CD4-positive, alpha-beta T cell treated with Interleukin-10 for 1 hour (primary cell): Measurements from ENCODE around the gene CACNG3.
"Not testable (repeated sequence)": the region's sequence is repeated elsewhere in the genome, so short reads cannot be mapped to it uniquely, and the experiment has no call there.

ENCODE experiments used
- DNase-seq: peaks from one replicate; pipeline ENCODE4 v3.0.0-alpha.2; 2020

CACNG3 gene

GRCh38 chr16:24281466-24281865, 25.3 kb downstream of the CACNG3 start:
- DNase-seq, result no peak

DNA sequence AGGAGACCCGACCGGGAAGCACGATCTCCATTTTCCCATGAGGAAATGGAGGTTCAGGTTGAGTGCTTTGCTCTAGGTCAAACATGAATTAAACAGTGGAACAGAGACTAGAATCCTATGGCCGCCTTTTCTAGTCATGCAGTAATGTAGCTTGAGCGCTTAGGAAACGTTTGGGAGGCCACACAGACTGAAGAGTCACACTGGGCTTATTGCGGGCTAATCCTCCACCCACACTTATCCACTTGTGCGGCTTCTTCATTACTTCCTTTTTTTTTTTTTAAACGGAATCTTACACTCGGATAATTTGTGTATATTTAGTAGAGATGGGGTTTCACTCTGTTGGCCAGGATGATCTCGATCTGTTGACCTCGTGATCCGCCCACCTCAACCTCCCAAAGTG, 26.0 kb downstream of the CACNG3 start:
- DNase-seq, result no peak

GRCh38 chr16:24286741-24287405, 30.7 kb downstream of the CACNG3 start:
- DNase-seq, result no peak

GRCh38 chr16:24288516-24288915, 32.4 kb downstream of the CACNG3 start:
- DNase-seq, result no peak

DNA sequence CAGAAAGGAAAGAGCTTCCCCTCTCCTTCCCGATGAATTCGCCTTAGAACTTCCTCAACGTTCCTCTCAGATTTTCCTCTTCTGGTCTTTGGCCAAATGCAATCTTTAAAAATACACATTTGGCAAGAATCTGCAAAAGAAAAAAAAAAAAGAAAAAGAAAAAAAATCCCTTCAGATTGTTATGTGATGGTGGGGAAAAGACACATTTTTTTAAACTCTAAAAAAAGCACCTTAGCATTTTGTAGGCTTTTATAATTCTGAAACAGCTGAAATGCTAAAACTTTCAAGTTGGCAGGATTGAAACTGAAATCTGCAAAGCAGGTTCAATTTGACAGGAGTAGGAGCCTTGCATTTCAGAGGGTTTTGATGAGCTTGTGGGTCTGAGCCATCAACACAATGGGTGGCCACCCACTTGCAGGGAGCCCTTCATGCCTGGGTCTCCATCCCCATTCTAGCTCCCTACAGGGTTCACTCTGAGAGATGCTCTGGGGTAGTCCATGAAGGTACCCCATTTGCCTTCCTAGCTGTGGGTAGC, 33.1 kb downstream of the CACNG3 start:
- DNase-seq, result no peak

DNA sequence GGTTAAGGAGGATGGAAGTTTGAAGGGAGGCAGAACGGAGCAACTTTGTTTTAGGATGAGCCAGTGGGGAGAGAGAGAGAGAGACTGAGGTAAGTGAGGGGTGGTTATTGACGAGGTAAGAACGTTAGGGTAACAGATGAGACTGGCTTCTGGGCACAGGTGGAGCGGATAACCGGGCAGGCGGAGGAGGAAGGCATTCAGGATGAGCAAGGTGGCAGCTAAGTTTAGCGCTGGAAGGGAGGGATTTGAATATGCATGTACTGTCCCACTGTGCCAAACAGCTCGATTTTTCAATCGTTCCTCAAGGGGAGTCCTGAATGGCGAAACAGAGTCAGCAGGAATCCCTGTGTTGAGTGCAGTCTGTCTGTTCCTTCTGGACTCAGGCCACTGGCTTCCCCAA, 35.8 kb downstream of the CACNG3 start:
- no peak for DNase-seq

GRCh38 chr16:24294131-24294530, 38.0 kb downstream of the CACNG3 start:
- DNase-seq, result no peak

DNA sequence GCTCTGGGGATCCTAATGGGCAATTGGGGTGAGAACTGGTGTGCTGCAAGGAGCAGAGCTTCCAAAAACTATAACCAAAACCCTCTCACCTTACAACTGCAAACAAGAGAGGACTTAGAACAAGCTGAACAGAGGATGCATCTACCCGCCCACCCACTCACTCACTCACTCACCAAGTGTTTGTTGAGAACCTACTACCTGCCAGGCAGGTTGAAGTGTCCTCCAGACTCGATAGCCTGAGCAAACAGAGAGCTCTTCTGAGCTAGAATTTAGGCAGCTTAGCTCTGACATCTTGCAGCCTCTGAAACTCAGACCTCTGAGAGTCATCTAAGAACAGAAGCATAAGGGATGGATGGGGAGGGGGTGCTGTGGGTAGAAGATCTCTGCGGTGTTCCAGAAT, 41.2 kb downstream of the CACNG3 start:
- DNase-seq, result no peak

- DNase-seq, result no peak
Observed at GRCh38 chr16:24298548-24299167, 42.5 kb downstream of the CACNG3 start.

GRCh38 chr16:24300750-24301149, 44.6 kb downstream of the CACNG3 start:
- DNase-seq, result not testable (repeated sequence)

GRCh38 chr16:24302636-24303035, 46.5 kb downstream of the CACNG3 start:
- DNase-seq, result no peak

- no peak for DNase-seq
Observed at GRCh38 chr16:24308200-24308599, 52.1 kb downstream of the CACNG3 start.

GRCh38 chr16:24309258-24310142, 53.4 kb downstream of the CACNG3 start:
- DNase-seq, result no peak

DNA sequence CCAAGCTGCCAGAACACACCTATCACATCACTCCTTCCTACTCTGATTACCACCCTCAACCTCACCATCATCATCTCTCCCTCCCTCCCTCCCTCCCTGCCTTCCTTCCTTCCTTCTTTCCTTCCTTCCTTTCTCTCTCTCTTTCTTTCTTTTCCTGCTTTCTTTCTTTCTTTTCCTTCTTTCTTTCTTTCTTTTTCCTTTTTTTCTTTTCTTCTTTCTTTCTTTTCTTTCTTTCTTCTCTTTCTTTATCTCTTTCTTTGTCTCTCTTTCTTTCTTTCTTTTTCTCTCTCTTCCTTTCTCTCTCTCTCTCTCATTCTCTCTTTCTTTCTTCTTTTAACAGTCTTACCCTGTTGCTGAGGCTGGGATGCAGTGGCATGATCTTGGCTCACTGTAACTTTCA, 59.2 kb downstream of the CACNG3 start:
- DNase-seq, result no peak

GRCh38 chr16:24318680-24319079, 62.5 kb downstream of the CACNG3 start:
- DNase-seq, result no peak

- DNase-seq, result no peak
Observed at GRCh38 chr16:24319126-24319814, 63.1 kb downstream of the CACNG3 start.

- DNase-seq, result no peak
Observed at GRCh38 chr16:24322106-24322505, 66.0 kb downstream of the CACNG3 start.

DNA sequence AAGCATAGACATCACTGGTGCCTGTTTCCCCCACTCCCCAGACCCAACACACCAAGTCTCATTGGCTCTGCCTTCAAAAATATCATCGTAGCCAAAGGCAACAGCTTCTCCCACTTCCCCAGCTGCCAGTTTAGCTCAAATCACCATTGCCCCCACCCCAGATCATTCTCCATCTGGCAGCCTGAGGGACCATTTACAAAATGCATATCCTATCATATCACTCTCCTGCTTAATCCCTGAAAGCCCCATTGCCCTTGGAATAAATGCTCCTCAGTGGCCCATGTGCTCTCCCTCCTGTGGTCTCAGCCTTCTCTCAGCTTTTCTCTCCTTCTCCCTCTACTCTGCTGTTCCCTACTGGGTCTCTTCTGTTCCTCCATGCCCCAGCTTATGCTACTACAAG, 68.3 kb downstream of the CACNG3 start:
- no peak for DNase-seq

DNA sequence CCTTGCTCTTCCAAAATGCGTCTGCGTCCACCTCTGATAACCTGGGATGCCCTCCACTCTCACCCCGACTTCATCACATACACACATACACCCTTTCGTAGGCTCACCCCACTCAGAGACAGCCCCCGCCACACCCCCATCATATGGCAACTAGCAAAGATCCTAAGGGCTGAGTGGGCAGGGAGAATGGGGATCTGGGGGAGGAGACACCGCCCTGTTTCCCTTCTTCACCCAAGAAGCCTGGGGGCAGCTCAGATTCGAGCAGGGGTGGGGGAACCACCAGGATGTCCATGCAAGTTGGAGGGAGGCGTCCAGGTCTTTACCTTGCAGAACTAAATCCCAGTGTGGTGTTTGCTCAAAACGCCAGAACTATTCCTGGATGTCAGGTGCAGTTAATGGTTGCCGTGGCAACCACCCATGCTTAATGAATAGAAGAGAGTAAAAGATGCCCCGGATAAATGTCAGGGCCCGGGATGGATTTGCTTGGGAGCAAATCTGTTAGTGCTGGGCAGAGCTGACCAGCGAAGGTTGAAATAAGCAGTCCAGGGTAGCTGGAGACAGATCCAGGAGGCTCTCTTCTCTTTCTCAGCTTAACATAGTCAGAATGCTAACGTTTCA, 72.8 kb downstream of the CACNG3 start:
- DNase-seq, result no peak

- DNase-seq, result no peak
Observed at GRCh38 chr16:24332178-24332577, 76.0 kb downstream of the CACNG3 start.

DNA sequence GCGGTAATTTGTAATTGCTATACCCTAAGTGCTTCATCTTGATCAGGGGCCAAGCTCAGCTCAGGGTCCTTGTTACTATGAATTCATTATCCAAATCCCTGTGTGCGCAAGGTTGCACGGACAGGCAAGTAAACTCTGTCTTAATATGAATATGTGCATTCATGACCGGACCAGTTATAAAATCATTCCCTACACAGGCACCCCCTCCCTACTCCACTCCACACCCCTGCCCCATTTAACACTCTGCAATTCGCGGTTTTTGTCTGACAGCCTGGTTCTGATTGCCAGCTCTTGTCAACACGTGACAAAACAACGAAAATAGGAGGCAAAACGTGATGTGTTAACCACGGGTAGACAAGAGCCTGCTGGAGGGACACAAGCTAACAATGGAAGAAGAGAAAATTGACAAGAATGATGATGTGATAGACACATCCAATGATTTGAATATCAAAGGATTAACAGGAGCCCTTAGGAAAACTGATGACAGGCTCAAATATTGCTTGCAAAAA, 76.5 kb downstream of the CACNG3 start:
- DNase-seq, result no peak

DNA sequence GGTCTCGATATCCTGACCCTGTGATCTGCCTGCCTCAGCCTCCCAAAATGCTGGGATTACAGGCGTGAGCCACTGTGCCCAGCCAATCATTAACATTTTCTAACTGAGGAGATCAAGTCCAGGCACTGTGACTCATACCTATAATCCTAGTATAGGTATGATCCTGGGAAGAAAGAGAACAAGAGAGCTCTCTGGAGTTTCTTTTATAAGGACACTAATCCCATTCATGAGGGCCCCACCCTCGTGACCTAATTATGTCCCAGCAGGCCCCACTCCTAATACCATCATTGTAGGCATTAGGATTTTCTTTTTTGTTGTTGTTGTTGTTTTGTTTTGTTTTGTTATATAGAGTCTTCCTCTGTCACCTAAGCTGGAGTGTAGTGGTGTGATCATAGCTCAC, 80.4 kb downstream of the CACNG3 start:
- no peak for DNase-seq
